Measurements from ENCODE around the gene DPYD.

DNA sequence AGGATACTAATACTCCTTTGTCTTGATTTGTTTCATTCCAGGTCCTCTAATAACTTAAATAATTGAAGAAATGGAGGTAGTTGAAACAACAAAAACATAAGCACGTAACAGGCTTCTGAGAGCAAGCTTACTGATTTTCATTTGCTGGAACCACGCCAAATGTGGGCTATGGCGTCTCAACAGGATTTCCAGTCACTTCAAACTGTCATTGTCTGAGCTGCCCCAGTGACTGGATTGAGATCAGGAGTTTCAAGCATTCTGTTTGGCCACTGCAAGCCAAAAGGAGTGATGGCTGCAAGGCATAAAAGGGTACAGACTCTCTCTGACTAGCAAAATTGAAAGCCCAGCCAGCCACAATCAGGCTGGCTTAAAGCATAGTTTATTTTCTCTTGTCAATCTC is 289.9 kb downstream of the DPYD start:
- TF ChIP-seq, protein P1, sequence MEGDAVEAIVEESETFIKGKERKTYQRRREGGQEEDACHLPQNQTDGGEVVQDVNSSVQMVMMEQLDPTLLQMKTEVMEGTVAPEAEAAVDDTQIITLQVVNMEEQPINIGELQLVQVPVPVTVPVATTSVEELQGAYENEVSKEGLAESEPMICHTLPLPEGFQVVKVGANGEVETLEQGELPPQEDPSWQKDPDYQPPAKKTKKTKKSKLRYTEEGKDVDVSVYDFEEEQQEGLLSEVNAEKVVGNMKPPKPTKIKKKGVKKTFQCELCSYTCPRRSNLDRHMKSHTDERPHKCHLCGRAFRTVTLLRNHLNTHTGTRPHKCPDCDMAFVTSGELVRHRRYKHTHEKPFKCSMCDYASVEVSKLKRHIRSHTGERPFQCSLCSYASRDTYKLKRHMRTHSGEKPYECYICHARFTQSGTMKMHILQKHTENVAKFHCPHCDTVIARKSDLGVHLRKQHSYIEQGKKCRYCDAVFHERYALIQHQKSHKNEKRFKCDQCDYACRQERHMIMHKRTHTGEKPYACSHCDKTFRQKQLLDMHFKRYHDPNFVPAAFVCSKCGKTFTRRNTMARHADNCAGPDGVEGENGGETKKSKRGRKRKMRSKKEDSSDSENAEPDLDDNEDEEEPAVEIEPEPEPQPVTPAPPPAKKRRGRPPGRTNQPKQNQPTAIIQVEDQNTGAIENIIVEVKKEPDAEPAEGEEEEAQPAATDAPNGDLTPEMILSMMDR (IDR thresholded peaks at IDR 0.05), result no peak
- TF ChIP-seq RAD21 (IDR thresholded peaks at IDR 0.05; ENCODE audit: low read length), result peak; percentile 12; the same call in 1 of the 2 replicates
